Measurements from ENCODE around the gene AGBL3. TPM values are rescaled to one million over a fixed set of nuclear protein-coding genes. Genes with fewer than 3 reads are reported as not detected.

Gene AGBL3
- total RNA-seq, 1 experiment from 2014 or later: 2.1 TPM

DNA sequence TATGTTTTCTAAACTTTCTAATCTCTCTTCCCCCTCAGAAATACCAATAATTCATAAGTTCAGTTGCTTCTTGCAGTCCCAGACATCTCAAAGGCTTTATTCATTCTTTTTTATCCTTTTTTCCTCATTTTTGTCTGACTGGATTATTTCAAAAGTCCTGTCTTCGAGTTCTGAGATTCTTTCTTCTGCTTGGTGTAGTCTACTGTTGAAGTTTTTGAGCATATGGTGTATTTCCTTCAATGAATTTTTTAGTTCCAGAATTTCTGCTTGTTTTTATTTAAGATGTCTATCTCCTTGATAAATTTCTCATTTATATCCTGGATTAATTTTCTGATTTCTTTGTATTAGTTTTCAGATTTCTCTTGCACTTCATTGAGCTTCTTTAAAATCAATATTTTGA lies 170.0 kb downstream of the AGBL3 start (continued):
- TF ChIP-seq, protein P1, sequence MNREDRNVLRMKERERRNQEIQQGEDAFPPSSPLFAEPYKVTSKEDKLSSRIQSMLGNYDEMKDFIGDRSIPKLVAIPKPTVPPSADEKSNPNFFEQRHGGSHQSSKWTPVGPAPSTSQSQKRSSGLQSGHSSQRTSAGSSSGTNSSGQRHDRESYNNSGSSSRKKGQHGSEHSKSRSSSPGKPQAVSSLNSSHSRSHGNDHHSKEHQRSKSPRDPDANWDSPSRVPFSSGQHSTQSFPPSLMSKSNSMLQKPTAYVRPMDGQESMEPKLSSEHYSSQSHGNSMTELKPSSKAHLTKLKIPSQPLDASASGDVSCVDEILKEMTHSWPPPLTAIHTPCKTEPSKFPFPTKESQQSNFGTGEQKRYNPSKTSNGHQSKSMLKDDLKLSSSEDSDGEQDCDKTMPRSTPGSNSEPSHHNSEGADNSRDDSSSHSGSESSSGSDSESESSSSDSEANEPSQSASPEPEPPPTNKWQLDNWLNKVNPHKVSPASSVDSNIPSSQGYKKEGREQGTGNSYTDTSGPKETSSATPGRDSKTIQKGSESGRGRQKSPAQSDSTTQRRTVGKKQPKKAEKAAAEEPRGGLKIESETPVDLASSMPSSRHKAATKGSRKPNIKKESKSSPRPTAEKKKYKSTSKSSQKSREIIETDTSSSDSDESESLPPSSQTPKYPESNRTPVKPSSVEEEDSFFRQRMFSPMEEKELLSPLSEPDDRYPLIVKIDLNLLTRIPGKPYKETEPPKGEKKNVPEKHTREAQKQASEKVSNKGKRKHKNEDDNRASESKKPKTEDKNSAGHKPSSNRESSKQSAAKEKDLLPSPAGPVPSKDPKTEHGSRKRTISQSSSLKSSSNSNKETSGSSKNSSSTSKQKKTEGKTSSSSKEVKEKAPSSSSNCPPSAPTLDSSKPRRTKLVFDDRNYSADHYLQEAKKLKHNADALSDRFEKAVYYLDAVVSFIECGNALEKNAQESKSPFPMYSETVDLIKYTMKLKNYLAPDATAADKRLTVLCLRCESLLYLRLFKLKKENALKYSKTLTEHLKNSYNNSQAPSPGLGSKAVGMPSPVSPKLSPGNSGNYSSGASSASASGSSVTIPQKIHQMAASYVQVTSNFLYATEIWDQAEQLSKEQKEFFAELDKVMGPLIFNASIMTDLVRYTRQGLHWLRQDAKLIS (CRISPR knock-in tag; IDR thresholded peaks at IDR 0.05; ENCODE audit: borderline replicate concordance): no peak
- TF ChIP-seq FOXP1 (CRISPR knock-in tag; IDR thresholded peaks at IDR 0.05; ENCODE audit: borderline replicate concordance) (no peak), SP1 (CRISPR knock-in tag; conservative IDR thresholded peaks at IDR 0.05) (no peak), NR3C1 (CRISPR knock-in tag; conservative IDR thresholded peaks at IDR 0.05; ENCODE audit: low read depth) (no peak)
- TF ChIP-seq, protein P2, sequence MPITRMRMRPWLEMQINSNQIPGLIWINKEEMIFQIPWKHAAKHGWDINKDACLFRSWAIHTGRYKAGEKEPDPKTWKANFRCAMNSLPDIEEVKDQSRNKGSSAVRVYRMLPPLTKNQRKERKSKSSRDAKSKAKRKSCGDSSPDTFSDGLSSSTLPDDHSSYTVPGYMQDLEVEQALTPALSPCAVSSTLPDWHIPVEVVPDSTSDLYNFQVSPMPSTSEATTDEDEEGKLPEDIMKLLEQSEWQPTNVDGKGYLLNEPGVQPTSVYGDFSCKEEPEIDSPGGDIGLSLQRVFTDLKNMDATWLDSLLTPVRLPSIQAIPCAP (CRISPR knock-in tag; IDR thresholded peaks at IDR 0.05): no peak

DNA sequence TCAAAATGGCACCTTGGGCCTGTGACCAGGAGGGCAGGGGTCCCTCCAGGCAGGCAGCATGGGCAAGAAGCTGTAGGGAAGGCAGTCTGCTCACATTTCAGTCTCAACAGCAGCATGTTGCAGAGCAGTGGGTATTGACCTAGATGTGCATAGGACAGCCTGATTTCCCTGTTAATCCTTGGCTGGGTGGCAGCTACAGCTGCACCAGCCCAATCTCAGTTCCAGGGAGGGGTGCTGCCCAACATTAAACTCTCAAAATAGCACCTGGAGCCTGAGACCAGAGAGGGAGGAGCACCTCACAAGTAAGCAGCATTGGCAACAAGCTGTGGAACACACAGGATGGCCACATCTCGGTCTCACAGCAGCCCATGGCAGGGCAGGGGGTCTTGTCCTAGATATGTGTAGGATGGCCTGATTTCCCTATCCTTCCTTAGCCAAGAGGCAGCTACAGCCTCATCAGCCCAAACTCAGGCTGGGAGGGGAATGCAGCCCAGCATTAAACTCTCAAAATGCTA lies 171.9 kb downstream of the AGBL3 start:
- Mint-ChIP-seq H3K4me3 (no peak overlapping the region), H3K4me1 (peaks cover 26% of the 10 kb centered on the region), H3K27me3 (ENCODE audit: low read depth) (peaks cover 5% of the 10 kb centered on the region), H3K36me3 (peaks cover 78% of the 10 kb centered on the region), H3K9me3 (peaks cover 70% of the 10 kb centered on the region), H3K27ac (no peak overlapping the region)
- CTCF ChIA-PET: no interaction called here
- POLR2A ChIA-PET: no interaction called here
- DNase-seq (ENCODE audit: low spot score) (no peak), ATAC-seq (no peak)
- TF ChIP-seq FOXJ3 (CRISPR knock-in tag; IDR thresholded peaks at IDR 0.05; ENCODE audit: borderline replicate concordance) (no peak), NR2C2 (CRISPR knock-in tag; IDR thresholded peaks at IDR 0.05) (no peak), JUN (CRISPR knock-in tag; IDR thresholded peaks at IDR 0.05) (no peak), ZNF138 (CRISPR knock-in tag; conservative IDR thresholded peaks at IDR 0.05) (no peak)
- TF ChIP-seq, protein P3, sequence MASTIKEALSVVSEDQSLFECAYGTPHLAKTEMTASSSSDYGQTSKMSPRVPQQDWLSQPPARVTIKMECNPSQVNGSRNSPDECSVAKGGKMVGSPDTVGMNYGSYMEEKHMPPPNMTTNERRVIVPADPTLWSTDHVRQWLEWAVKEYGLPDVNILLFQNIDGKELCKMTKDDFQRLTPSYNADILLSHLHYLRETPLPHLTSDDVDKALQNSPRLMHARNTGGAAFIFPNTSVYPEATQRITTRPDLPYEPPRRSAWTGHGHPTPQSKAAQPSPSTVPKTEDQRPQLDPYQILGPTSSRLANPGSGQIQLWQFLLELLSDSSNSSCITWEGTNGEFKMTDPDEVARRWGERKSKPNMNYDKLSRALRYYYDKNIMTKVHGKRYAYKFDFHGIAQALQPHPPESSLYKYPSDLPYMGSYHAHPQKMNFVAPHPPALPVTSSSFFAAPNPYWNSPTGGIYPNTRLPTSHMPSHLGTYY (CRISPR knock-in tag; IDR thresholded peaks at IDR 0.05): no peak
- TF ChIP-seq, protein P4, sequence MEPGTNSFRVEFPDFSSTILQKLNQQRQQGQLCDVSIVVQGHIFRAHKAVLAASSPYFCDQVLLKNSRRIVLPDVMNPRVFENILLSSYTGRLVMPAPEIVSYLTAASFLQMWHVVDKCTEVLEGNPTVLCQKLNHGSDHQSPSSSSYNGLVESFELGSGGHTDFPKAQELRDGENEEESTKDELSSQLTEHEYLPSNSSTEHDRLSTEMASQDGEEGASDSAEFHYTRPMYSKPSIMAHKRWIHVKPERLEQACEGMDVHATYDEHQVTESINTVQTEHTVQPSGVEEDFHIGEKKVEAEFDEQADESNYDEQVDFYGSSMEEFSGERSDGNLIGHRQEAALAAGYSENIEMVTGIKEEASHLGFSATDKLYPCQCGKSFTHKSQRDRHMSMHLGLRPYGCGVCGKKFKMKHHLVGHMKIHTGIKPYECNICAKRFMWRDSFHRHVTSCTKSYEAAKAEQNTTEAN (CRISPR knock-in tag; IDR thresholded peaks at IDR 0.05): no peak
- TF ChIP-seq, protein P5, sequence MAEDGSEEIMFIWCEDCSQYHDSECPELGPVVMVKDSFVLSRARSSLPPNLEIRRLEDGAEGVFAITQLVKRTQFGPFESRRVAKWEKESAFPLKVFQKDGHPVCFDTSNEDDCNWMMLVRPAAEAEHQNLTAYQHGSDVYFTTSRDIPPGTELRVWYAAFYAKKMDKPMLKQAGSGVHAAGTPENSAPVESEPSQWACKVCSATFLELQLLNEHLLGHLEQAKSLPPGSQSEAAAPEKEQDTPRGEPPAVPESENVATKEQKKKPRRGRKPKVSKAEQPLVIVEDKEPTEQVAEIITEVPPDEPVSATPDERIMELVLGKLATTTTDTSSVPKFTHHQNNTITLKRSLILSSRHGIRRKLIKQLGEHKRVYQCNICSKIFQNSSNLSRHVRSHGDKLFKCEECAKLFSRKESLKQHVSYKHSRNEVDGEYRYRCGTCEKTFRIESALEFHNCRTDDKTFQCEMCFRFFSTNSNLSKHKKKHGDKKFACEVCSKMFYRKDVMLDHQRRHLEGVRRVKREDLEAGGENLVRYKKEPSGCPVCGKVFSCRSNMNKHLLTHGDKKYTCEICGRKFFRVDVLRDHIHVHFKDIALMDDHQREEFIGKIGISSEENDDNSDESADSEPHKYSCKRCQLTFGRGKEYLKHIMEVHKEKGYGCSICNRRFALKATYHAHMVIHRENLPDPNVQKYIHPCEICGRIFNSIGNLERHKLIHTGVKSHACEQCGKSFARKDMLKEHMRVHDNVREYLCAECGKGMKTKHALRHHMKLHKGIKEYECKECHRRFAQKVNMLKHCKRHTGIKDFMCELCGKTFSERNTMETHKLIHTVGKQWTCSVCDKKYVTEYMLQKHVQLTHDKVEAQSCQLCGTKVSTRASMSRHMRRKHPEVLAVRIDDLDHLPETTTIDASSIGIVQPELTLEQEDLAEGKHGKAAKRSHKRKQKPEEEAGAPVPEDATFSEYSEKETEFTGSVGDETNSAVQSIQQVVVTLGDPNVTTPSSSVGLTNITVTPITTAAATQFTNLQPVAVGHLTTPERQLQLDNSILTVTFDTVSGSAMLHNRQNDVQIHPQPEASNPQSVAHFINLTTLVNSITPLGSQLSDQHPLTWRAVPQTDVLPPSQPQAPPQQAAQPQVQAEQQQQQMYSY (CRISPR knock-in tag; IDR thresholded peaks at IDR 0.05): no peak

DNA sequence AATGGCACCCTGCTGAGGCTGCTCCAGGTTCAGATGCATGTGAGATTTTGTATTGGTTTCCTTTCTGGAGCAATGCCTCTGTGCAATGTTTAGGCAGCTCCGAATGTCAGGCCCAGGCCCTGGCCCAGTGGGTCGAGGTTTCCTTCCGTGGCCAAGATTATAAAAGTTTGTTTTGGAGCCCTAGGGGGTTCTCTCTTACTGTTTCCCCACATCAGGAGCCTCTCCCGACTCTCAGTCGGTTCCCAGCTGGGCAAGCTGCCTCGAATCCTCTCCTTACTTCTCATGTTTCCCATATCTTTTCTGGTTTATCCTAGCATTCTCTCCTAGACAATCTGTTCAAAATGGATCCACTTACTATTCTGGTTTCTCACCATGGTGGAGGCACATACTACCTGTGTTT lies 172.6 kb downstream of the AGBL3 start:
- H3K27ac Mint-ChIP-seq: no peak overlapping the region; the same call in 1 of the 2 replicates
- POLR2A ChIA-PET: no interaction called here
- TF ChIP-seq, protein P6, sequence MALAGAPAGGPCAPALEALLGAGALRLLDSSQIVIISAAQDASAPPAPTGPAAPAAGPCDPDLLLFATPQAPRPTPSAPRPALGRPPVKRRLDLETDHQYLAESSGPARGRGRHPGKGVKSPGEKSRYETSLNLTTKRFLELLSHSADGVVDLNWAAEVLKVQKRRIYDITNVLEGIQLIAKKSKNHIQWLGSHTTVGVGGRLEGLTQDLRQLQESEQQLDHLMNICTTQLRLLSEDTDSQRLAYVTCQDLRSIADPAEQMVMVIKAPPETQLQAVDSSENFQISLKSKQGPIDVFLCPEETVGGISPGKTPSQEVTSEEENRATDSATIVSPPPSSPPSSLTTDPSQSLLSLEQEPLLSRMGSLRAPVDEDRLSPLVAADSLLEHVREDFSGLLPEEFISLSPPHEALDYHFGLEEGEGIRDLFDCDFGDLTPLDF (CRISPR knock-in tag; IDR thresholded peaks at IDR 0.05): no peak
- H3K9me3 Mint-ChIP-seq: peaks cover 66% of the 10 kb centered on the region
- peaks cover 5% of the 10 kb centered on the region for H3K27me3 Mint-ChIP-seq (ENCODE audit: low read depth)
- no peak overlapping the region for H3K4me3 Mint-ChIP-seq
- peaks cover 78% of the 10 kb centered on the region for H3K36me3 Mint-ChIP-seq
- no peak for DNase-seq (ENCODE audit: low spot score)
- no peak for ATAC-seq
- H3K4me1 Mint-ChIP-seq: peaks cover 26% of the 10 kb centered on the region
- CTCF ChIA-PET: no interaction called here

Data from WTC11 (cell line).